Measurements from ENCODE around the gene KLRF1.
A peak's percentile ranks its signal among the peaks of the same experiment; 100 is the strongest.

- no peak for TF ChIP-seq GABPA (IDR thresholded peaks at IDR 0.05; ENCODE audit: low read depth)
- TF ChIP-seq, protein P1, sequence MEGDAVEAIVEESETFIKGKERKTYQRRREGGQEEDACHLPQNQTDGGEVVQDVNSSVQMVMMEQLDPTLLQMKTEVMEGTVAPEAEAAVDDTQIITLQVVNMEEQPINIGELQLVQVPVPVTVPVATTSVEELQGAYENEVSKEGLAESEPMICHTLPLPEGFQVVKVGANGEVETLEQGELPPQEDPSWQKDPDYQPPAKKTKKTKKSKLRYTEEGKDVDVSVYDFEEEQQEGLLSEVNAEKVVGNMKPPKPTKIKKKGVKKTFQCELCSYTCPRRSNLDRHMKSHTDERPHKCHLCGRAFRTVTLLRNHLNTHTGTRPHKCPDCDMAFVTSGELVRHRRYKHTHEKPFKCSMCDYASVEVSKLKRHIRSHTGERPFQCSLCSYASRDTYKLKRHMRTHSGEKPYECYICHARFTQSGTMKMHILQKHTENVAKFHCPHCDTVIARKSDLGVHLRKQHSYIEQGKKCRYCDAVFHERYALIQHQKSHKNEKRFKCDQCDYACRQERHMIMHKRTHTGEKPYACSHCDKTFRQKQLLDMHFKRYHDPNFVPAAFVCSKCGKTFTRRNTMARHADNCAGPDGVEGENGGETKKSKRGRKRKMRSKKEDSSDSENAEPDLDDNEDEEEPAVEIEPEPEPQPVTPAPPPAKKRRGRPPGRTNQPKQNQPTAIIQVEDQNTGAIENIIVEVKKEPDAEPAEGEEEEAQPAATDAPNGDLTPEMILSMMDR (IDR thresholded peaks at IDR 0.05) = peak; percentile 21; the same call in 1 of the 2 replicates
- no peak for TF ChIP-seq GATA2 (CRISPR knock-in tag; IDR thresholded peaks at IDR 0.05)
- TF ChIP-seq POLR2AphosphoS5 (IDR thresholded peaks at IDR 0.05; ENCODE audit: low read depth, low read length) = no peak
- no peak for TF ChIP-seq RFX5 (IDR thresholded peaks at IDR 0.05; ENCODE audit: low read length)
Measured at GRCh38 chr12:9797722-9798619, 29.3 kb upstream of the KLRF1 start.
